ENCODE measurements around the gene RABIF. TPM values are rescaled to one million over a fixed set of nuclear protein-coding genes. Genes with fewer than 3 reads are reported as not detected.
A peak's percentile ranks its signal among the peaks of the same experiment; 100 is the strongest.

The RABIF gene
- total RNA-seq, 4 donors from 2014 or later = 2.9 to 4.5 (median 3.2) TPM

- Histone ChIP-seq H3K4me1 (no peaks in the 10 kb centered on the region), H3K4me3 (no peak overlapping the region), H3K9me3 (no peaks in the 10 kb centered on the region), H3K27me3 (no peaks in the 10 kb centered on the region), H3K36me3 (peaks cover 0 to 3% (median 0%) of the 10 kb centered on the region in 3 donors), H3K27ac (no peak overlapping the region)
- WGBS, 2 donors = 95 to 96% methylated on average over 4 of the region's 4 CpGs
- DNase-seq (ENCODE audit: low spot score in 2 of 2) = no peak
- TF ChIP-seq CTCF (IDR thresholded peaks at IDR 0.05) = no peak
- no peak for TF ChIP-seq EP300 (IDR thresholded peaks at IDR 0.05)
- no peak for TF ChIP-seq POLR2A (IDR thresholded peaks at IDR 0.05)
These were observed 15.9 kb downstream of the RABIF start for GRCh38 chr1:202873026-202873425.

- WGBS, 2 donors = 85% methylated on average over 4 of the region's 4 CpGs
- Histone ChIP-seq H3K27me3 (no peaks in the 10 kb centered on the region), H3K27ac (no peak overlapping the region), H3K4me3 (no peak overlapping the region), H3K36me3 (no peaks in the 10 kb centered on the region), H3K4me1 (no peaks in the 10 kb centered on the region), H3K9me3 (no peaks in the 10 kb centered on the region)
- no peak for DNase-seq (ENCODE audit: low spot score in 2 of 2)
- TF ChIP-seq CTCF (IDR thresholded peaks at IDR 0.05) (no peak), EP300 (IDR thresholded peaks at IDR 0.05) (no peak), POLR2A (IDR thresholded peaks at IDR 0.05) (no peak)
These were observed 17.6 kb downstream of the RABIF start for GRCh38 chr1:202871367-202871766.

GRCh38 chr1:202862679-202863560 is 26.0 kb downstream of the RABIF start:
- Histone ChIP-seq H3K4me1 (peaks cover 0 to 25% (median 5%) of the 10 kb centered on the region in 4 donors), H3K36me3 (no peaks in the 10 kb centered on the region), H3K4me3 (no peak overlapping the region), H3K9me3 (no peaks in the 10 kb centered on the region), H3K27ac (no peak overlapping the region), H3K27me3 (no peaks in the 10 kb centered on the region)
- TF ChIP-seq EP300 (IDR thresholded peaks at IDR 0.05) (no peak), CTCF (IDR thresholded peaks at IDR 0.05) (no peak), POLR2A (IDR thresholded peaks at IDR 0.05) (no peak)
- no peak for DNase-seq (ENCODE audit: low spot score in 2 of 2)
- WGBS, 2 donors = 73% methylated on average over 5 of the region's 5 CpGs

GRCh38 chr1:202861420-202862132 is 27.4 kb downstream of the RABIF start:
- 0 to 1% methylated on average over 25 to 43 of the region's 44 CpGs for WGBS, 2 donors
- Histone ChIP-seq H3K27me3 (no peaks in the 10 kb centered on the region), H3K36me3 (no peaks in the 10 kb centered on the region), H3K4me1 (peaks cover 0 to 25% (median 5%) of the 10 kb centered on the region in 4 donors), H3K27ac (peak overlapping the region in 3 of 4 donors; percentile 13 to 65 (median 41)), H3K4me3 (peak overlapping the region; percentile 44 to 83 (median 70)), H3K9me3 (no peaks in the 10 kb centered on the region)
- peak; percentile 85 to 87 for DNase-seq (ENCODE audit: low spot score in 2 of 2)
- TF ChIP-seq EP300 (IDR thresholded peaks at IDR 0.05) (peak in 1 of 2 donors; percentile 82), POLR2A (IDR thresholded peaks at IDR 0.05) (peak; percentile 34 to 80), CTCF (IDR thresholded peaks at IDR 0.05) (no peak)

Data from tibial nerve (tissue), 4 donors.